GM12875 (cell line): ENCODE measurements around the gene CDCA3.

ENCODE experiments used
- H3K4me3 ChIP-seq: one replicate; pipeline ENCODE4 v1.5.1; 2011; ENCODE audit warnings: low read depth, low read length, control low read depth
- TF ChIP-seq, protein P1 (sequence below): IDR thresholded peaks from 2 replicates; pipeline ENCODE4 v1.5.1; 2011; ENCODE audit warnings: low read depth, mild to moderate bottlenecking, control low read depth, inconsistent platforms, low read length, moderate library complexity, borderline replicate concordance; ENCODE audit not compliant: insufficient read depth

CDCA3 gene

DNA sequence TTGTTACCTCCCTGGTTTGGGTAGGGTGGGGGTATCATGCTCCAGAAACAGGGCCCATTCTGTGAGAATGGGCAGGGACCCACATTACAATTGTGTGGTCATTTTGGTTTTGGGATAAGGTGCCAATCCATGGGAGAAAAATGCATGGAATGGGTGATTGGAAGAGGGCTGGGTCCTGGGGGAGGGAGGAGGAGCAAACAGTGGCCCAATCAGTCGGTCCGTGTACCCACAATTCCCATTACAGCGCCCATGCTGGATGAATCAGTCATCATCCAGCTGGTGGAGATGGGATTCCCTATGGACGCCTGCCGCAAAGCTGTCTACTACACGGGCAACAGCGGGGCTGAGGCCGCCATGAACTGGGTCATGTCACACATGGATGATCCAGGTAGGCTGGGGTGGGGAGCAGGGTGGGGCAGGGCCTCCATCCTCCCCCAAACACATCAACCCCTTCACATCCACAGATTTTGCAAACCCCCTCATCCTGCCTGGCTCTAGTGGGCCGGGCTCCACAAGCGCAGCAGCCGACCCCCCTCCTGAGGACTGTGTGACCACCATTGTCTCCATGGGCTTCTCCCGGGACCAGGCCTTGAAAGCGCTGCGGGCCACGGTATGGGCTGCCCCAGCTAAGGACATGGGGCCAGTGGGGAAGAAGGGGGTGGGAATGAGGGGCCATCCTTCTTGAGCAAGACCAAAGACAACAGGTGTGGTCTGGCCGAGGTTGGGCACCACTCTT, 12.7 kb upstream of the CDCA3 start:
- TF ChIP-seq, protein P1, sequence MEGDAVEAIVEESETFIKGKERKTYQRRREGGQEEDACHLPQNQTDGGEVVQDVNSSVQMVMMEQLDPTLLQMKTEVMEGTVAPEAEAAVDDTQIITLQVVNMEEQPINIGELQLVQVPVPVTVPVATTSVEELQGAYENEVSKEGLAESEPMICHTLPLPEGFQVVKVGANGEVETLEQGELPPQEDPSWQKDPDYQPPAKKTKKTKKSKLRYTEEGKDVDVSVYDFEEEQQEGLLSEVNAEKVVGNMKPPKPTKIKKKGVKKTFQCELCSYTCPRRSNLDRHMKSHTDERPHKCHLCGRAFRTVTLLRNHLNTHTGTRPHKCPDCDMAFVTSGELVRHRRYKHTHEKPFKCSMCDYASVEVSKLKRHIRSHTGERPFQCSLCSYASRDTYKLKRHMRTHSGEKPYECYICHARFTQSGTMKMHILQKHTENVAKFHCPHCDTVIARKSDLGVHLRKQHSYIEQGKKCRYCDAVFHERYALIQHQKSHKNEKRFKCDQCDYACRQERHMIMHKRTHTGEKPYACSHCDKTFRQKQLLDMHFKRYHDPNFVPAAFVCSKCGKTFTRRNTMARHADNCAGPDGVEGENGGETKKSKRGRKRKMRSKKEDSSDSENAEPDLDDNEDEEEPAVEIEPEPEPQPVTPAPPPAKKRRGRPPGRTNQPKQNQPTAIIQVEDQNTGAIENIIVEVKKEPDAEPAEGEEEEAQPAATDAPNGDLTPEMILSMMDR: no peak
- H3K4me3 ChIP-seq: no peak overlapping the region

DNA sequence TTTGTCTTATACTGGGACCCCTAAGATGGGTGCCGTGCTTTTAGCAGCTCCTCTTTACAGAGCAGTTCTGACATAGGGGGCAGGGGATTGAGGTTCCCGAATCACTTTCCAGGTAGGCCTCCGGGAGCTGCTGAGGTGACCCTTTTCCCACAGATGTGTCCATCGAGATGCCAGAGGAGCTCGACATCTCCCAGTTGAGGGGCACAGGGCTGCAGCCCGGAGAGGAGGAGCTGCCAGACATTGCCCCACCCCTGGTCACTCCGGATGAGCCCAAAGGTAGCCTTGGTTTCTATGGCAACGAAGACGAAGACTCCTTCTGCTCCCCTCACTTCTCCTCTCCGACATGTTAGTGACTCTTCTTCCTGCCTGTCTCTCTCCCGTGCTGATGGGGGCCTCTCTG, 11.9 kb upstream of the CDCA3 start:
- TF ChIP-seq, protein P1: no peak
- no peak overlapping the region for H3K4me3 ChIP-seq

DNA sequence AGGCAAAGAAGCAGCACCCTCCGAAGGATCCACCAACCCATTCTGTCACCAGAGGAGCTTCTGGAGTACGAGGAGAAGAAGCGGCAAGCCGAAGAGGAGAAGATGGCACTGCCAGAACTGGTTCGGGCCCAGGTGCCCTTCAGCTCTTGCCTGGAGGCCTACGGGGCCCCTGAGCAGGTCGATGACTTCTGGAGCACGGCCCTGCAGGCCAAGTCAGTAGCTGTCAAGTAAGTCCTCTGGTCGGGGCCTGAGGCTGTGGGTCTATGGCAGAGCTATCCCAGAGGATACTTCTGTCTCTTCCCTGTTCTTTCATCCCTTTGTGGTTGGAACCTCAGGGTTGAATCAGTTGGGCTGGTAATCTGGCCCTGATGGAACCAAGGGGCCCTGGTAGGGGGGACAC, 10.3 kb upstream of the CDCA3 start:
- no peak overlapping the region for H3K4me3 ChIP-seq
- TF ChIP-seq, protein P1: no peak

GRCh38 chr12:6860942-6861341, 9.9 kb upstream of the CDCA3 start:
- no peak overlapping the region for H3K4me3 ChIP-seq
- TF ChIP-seq, protein P1: no peak

GRCh38 chr12:6860116-6860515, 9.0 kb upstream of the CDCA3 start:
- no peak overlapping the region for H3K4me3 ChIP-seq
- TF ChIP-seq, protein P1: no peak

GRCh38 chr12:6858799-6859198, 7.7 kb upstream of the CDCA3 start:
- TF ChIP-seq, protein P1: no peak
- H3K4me3 ChIP-seq: no peak overlapping the region

DNA sequence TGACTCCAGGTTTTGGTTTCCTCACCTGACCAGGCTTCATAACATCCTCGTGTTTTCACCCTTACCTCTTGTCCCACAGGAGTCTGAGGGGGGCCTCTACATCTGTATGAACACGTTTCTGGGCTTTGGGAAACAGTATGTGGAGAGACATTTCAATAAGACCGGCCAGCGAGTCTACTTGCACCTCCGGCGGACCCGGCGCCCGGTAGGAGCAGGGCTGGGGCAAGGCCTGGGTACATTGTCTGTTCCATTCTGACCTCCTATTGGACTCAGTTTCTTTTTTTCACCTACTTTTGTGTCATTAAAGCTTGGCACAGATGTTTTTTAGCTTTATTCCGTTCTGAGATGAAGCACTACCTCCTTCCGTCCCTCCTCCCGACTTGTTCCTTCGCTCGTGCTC, 4.2 kb upstream of the CDCA3 start:
- TF ChIP-seq, protein P1: no peak

More for the DNA sequence above, 4.2 kb upstream of the CDCA3 start:
- no peak overlapping the region for H3K4me3 ChIP-seq
